ENCODE data around the gene KLK5.
A peak's percentile ranks its signal among the peaks of the same experiment; 100 is the strongest.

The KLK5 gene

DNA sequence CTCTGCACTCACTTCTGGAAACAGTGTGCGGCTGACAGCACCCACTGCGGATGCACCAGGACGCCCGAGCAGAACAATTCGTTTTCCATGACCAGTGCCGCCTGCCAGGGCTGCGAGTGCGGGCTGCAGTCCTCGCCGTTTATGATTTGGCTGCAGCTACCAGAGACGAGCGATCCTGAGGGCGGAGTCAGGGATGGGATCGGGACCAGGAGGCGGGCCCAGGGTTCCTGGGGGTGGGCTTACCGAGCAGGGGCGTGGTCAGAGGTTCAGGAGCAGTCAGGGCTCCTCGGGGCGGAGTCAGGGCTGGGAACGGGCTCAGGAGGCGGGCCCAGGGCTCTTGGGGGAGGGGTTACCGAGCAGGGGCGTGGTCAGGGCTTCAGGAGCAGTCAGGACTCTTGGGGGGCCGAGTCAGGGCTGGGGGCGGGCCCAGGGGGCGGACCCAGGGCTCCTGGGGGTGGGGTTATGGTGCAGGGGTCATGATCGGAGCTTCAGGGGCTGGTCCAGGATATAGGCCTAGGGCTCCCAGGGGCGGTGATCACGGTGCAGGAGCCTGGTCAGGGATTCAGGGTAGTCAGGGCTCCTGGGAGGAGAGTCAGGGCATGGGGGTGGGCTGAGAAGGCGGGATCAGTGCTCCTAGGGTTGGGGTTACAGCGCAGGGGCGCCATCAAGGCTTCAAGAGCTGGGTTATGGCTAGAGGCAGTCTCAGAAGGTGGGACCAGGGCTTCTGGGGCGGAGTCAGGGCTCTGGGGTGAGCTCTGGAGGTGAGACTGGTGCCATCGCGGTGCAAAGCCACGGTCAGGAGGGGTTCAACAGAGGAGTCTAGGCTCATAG is 43.4 kb downstream of the KLK5 start:
- no peak for DNase-seq (ENCODE audit: low read depth)
- TF ChIP-seq, protein P1, sequence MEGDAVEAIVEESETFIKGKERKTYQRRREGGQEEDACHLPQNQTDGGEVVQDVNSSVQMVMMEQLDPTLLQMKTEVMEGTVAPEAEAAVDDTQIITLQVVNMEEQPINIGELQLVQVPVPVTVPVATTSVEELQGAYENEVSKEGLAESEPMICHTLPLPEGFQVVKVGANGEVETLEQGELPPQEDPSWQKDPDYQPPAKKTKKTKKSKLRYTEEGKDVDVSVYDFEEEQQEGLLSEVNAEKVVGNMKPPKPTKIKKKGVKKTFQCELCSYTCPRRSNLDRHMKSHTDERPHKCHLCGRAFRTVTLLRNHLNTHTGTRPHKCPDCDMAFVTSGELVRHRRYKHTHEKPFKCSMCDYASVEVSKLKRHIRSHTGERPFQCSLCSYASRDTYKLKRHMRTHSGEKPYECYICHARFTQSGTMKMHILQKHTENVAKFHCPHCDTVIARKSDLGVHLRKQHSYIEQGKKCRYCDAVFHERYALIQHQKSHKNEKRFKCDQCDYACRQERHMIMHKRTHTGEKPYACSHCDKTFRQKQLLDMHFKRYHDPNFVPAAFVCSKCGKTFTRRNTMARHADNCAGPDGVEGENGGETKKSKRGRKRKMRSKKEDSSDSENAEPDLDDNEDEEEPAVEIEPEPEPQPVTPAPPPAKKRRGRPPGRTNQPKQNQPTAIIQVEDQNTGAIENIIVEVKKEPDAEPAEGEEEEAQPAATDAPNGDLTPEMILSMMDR (IDR thresholded peaks at IDR 0.05; ENCODE audit: control insufficient read depth, insufficient read depth, low read depth, low read length, missing control alignments): no peak
- no peak overlapping the region for H3K4me3 ChIP-seq (ENCODE audit: control insufficient read depth, low read depth, low read length)

- no peak overlapping the region for H3K4me3 ChIP-seq (ENCODE audit: control insufficient read depth, low read depth, low read length)
- DNase-seq (ENCODE audit: low read depth): no peak
- TF ChIP-seq, protein P1 (IDR thresholded peaks at IDR 0.05; ENCODE audit: control insufficient read depth, insufficient read depth, low read depth, low read length, missing control alignments): no peak
These were observed 44.5 kb downstream of the KLK5 start for GRCh38 chr19:50908336-50908735.

DNA sequence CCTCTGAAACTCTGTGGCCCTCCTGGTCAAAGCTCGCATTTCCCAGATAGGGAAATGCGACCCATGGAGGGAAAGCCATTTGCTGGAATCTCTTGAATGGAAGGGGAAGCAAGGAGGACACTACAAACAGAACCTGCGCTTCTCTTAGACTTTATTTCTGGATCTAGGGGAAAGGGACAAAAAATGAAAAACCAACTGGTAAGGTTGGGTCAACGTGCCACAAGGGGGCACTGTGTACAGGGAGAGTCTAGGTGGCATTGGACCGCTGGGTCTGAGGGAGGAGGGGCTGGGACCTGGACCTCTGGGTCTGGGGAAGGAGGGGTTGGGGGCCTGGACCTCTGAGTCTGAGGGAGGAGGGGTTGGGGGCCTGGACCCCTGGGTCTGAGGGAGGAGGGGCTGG is 46.6 kb downstream of the KLK5 start:
- TF ChIP-seq, protein P1 (IDR thresholded peaks at IDR 0.05; ENCODE audit: control insufficient read depth, insufficient read depth, low read depth, low read length, missing control alignments): peak; percentile 48
- DNase-seq (ENCODE audit: low read depth): no peak
- no peak overlapping the region for H3K4me3 ChIP-seq (ENCODE audit: control insufficient read depth, low read depth, low read length)

GRCh38 chr19:50902640-50903039 is 50.2 kb downstream of the KLK5 start:
- no peak overlapping the region for H3K4me3 ChIP-seq (ENCODE audit: control insufficient read depth, low read depth, low read length)
- DNase-seq (ENCODE audit: low read depth): no peak
- TF ChIP-seq, protein P1 (IDR thresholded peaks at IDR 0.05; ENCODE audit: control insufficient read depth, insufficient read depth, low read depth, low read length, missing control alignments): no peak

- TF ChIP-seq, protein P1 (IDR thresholded peaks at IDR 0.05; ENCODE audit: control insufficient read depth, insufficient read depth, low read depth, low read length, missing control alignments): no peak
- no peak overlapping the region for H3K4me3 ChIP-seq (ENCODE audit: control insufficient read depth, low read depth, low read length)
- DNase-seq (ENCODE audit: low read depth): no peak
These were observed 53.3 kb downstream of the KLK5 start for GRCh38 chr19:50899569-50899968.

- no peak for DNase-seq (ENCODE audit: low read depth)
- TF ChIP-seq, protein P1 (IDR thresholded peaks at IDR 0.05; ENCODE audit: control insufficient read depth, insufficient read depth, low read depth, low read length, missing control alignments): no peak
- no peak overlapping the region for H3K4me3 ChIP-seq (ENCODE audit: control insufficient read depth, low read depth, low read length)
These were observed 54.8 kb downstream of the KLK5 start for GRCh38 chr19:50898018-50898417.
